ENCODE data around the gene EMILIN1.

Gene EMILIN1

GRCh38 chr2:27057184-27057583, 21.2 kb upstream of the EMILIN1 start:
- no peak overlapping the region for H3K27ac ChIP-seq (ENCODE audit: low read depth, low read length)
- H3K27me3 ChIP-seq (ENCODE audit: control insufficient read depth, insufficient read depth, low read length) = no peaks in the 10 kb centered on the region
- no peak overlapping the region for H3K4me3 ChIP-seq (ENCODE audit: low read depth, low read length)
- H3K9ac ChIP-seq (ENCODE audit: low read depth, low read length) = no peak overlapping the region
- H3K36me3 ChIP-seq (ENCODE audit: control insufficient read depth, insufficient read depth, low read length) = peaks cover 70% of the 10 kb centered on the region
- no peaks in the 10 kb centered on the region for H3K4me1 ChIP-seq (ENCODE audit: control insufficient read depth, insufficient read depth, low read length)
- no peaks in the 10 kb centered on the region for H3K9me3 ChIP-seq (ENCODE audit: control insufficient read depth, insufficient read depth, low read length)

GRCh38 chr2:27058210-27058609, 20.2 kb upstream of the EMILIN1 start:
- peaks cover 75% of the 10 kb centered on the region for H3K36me3 ChIP-seq (ENCODE audit: control insufficient read depth, insufficient read depth, low read length)
- no peak overlapping the region for H3K27ac ChIP-seq (ENCODE audit: low read depth, low read length)
- no peaks in the 10 kb centered on the region for H3K4me1 ChIP-seq (ENCODE audit: control insufficient read depth, insufficient read depth, low read length)
- H3K27me3 ChIP-seq (ENCODE audit: control insufficient read depth, insufficient read depth, low read length) = no peaks in the 10 kb centered on the region
- no peaks in the 10 kb centered on the region for H3K9me3 ChIP-seq (ENCODE audit: control insufficient read depth, insufficient read depth, low read length)
- H3K9ac ChIP-seq (ENCODE audit: low read depth, low read length) = no peak overlapping the region
- no peak overlapping the region for H3K4me3 ChIP-seq (ENCODE audit: low read depth, low read length)

GRCh38 chr2:27059141-27059820, 19.1 kb upstream of the EMILIN1 start:
- no peak overlapping the region for H3K27ac ChIP-seq (ENCODE audit: low read depth, low read length)
- H3K9me3 ChIP-seq (ENCODE audit: control insufficient read depth, insufficient read depth, low read length) = no peaks in the 10 kb centered on the region
- H3K9ac ChIP-seq (ENCODE audit: low read depth, low read length) = no peak overlapping the region
- H3K4me1 ChIP-seq (ENCODE audit: control insufficient read depth, insufficient read depth, low read length) = no peaks in the 10 kb centered on the region
- H3K27me3 ChIP-seq (ENCODE audit: control insufficient read depth, insufficient read depth, low read length) = no peaks in the 10 kb centered on the region
- peaks cover 64% of the 10 kb centered on the region for H3K36me3 ChIP-seq (ENCODE audit: control insufficient read depth, insufficient read depth, low read length)
- no peak overlapping the region for H3K4me3 ChIP-seq (ENCODE audit: low read depth, low read length)

DNA sequence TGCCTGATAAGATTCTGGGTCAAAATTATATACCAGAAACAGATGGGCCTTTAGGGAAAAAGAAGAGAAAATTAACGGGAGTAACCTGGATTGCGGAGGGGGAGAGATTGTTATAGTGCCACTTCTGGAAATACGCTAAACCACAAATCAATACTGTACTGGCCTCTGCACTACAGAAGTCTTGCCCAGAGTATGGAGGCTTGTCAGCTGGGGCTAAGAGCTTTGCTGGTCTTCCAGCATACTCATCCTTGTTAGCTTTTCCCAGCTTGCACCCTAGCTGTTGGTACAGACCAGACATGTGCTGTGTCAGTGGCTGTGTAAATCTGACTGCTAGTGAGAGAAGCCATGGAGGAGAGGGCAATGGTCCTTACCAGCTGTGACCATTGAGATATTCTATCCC, 18.1 kb upstream of the EMILIN1 start:
- Histone ChIP-seq H3K27ac (ENCODE audit: low read depth, low read length) (no peak overlapping the region), H3K4me1 (ENCODE audit: control insufficient read depth, insufficient read depth, low read length) (no peaks in the 10 kb centered on the region), H3K9ac (ENCODE audit: low read depth, low read length) (no peak overlapping the region), H3K9me3 (ENCODE audit: control insufficient read depth, insufficient read depth, low read length) (no peaks in the 10 kb centered on the region), H3K4me3 (ENCODE audit: low read depth, low read length) (no peak overlapping the region), H3K27me3 (ENCODE audit: control insufficient read depth, insufficient read depth, low read length) (no peaks in the 10 kb centered on the region), H3K36me3 (ENCODE audit: control insufficient read depth, insufficient read depth, low read length) (peaks cover 54% of the 10 kb centered on the region)

GRCh38 chr2:27065128-27065527, 13.3 kb upstream of the EMILIN1 start:
- H3K9ac ChIP-seq (ENCODE audit: low read depth, low read length) = no peak overlapping the region
- peaks cover 51% of the 10 kb centered on the region for H3K36me3 ChIP-seq (ENCODE audit: control insufficient read depth, insufficient read depth, low read length)
- no peaks in the 10 kb centered on the region for H3K9me3 ChIP-seq (ENCODE audit: control insufficient read depth, insufficient read depth, low read length)
- H3K4me1 ChIP-seq (ENCODE audit: control insufficient read depth, insufficient read depth, low read length) = no peaks in the 10 kb centered on the region
- H3K4me3 ChIP-seq (ENCODE audit: low read depth, low read length) = no peak overlapping the region
- H3K27me3 ChIP-seq (ENCODE audit: control insufficient read depth, insufficient read depth, low read length) = no peaks in the 10 kb centered on the region
- H3K27ac ChIP-seq (ENCODE audit: low read depth, low read length) = no peak overlapping the region

- Histone ChIP-seq H3K36me3 (ENCODE audit: control insufficient read depth, insufficient read depth, low read length) (peaks cover 50% of the 10 kb centered on the region), H3K4me3 (ENCODE audit: low read depth, low read length) (no peak overlapping the region), H3K9ac (ENCODE audit: low read depth, low read length) (no peak overlapping the region), H3K4me1 (ENCODE audit: control insufficient read depth, insufficient read depth, low read length) (0 out of 2 replicates have a peak, but pooled peaks cover 5% of the 10 kb centered on the region), H3K27me3 (ENCODE audit: control insufficient read depth, insufficient read depth, low read length) (no peaks in the 10 kb centered on the region), H3K27ac (ENCODE audit: low read depth, low read length) (no peak overlapping the region), H3K9me3 (ENCODE audit: control insufficient read depth, insufficient read depth, low read length) (no peaks in the 10 kb centered on the region)
Measured at GRCh38 chr2:27067385-27067784, 11.0 kb upstream of the EMILIN1 start.

DNA sequence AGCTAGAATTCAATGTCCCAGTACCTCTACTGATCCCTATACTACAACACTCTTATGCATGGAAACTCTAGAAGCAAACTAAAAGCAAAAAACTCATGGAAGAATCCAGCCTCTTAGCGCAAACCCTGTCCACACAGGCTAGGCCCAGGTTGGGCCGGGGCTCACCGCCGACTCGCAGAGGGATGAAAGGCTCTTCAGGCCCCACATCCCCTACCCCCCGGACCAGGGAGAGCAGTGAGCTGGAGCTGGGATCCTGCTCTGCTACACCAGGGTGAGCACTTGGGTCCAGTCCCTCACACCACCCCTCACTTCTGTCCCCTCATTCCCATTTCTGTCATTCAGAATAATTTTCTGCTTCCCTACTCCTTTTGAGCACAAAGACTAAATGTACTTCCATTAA, 9.0 kb upstream of the EMILIN1 start:
- Histone ChIP-seq H3K4me3 (ENCODE audit: low read depth, low read length) (no peak overlapping the region), H3K9me3 (ENCODE audit: control insufficient read depth, insufficient read depth, low read length) (no peaks in the 10 kb centered on the region), H3K27ac (ENCODE audit: low read depth, low read length) (no peak overlapping the region), H3K27me3 (ENCODE audit: control insufficient read depth, insufficient read depth, low read length) (no peaks in the 10 kb centered on the region), H3K36me3 (ENCODE audit: control insufficient read depth, insufficient read depth, low read length) (peaks cover 44% of the 10 kb centered on the region), H3K4me1 (ENCODE audit: control insufficient read depth, insufficient read depth, low read length) (peaks cover 11% of the 10 kb centered on the region), H3K9ac (ENCODE audit: low read depth, low read length) (no peak overlapping the region)

DNA sequence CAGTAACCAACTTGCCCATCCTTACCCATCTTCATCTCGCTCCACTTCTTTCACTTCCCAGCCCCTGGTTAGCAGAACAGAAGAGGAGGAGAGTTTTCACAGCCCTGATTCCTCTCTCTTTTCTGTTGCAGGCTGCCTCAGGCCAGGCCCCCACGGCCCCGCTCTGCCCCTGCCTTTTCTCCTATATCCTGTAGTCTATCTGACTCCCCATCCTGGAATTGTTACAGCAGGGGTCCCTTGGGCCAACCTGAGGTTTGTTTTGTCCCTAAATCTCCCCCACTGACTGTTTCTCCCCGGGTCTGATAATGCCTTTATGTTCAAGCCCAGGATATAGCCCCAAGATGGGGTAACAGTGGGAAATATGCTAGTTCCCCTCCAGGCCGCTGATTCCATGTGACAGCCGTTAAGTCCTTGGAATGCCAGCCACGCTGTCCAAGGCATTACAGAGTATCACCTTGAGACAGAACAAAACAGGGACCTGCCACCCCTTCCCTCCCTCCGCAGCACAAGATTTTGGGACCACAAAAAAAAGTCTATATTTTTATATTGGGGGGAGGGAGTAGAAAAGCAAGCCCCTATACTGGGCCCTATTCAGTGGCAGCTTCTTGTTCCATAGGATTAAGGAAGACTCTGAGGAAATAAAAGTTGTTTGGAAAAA, 8.3 kb upstream of the EMILIN1 start:
- H3K27me3 ChIP-seq (ENCODE audit: control insufficient read depth, insufficient read depth, low read length) = no peaks in the 10 kb centered on the region
- no peak overlapping the region for H3K9ac ChIP-seq (ENCODE audit: low read depth, low read length)
- no peak overlapping the region for H3K27ac ChIP-seq (ENCODE audit: low read depth, low read length)
- peaks cover 11% of the 10 kb centered on the region for H3K4me1 ChIP-seq (ENCODE audit: control insufficient read depth, insufficient read depth, low read length)
- H3K9me3 ChIP-seq (ENCODE audit: control insufficient read depth, insufficient read depth, low read length) = no peaks in the 10 kb centered on the region
- peak overlapping the region; percentile 96 for H3K4me3 ChIP-seq (ENCODE audit: low read depth, low read length)
- peaks cover 44% of the 10 kb centered on the region for H3K36me3 ChIP-seq (ENCODE audit: control insufficient read depth, insufficient read depth, low read length)

DNA sequence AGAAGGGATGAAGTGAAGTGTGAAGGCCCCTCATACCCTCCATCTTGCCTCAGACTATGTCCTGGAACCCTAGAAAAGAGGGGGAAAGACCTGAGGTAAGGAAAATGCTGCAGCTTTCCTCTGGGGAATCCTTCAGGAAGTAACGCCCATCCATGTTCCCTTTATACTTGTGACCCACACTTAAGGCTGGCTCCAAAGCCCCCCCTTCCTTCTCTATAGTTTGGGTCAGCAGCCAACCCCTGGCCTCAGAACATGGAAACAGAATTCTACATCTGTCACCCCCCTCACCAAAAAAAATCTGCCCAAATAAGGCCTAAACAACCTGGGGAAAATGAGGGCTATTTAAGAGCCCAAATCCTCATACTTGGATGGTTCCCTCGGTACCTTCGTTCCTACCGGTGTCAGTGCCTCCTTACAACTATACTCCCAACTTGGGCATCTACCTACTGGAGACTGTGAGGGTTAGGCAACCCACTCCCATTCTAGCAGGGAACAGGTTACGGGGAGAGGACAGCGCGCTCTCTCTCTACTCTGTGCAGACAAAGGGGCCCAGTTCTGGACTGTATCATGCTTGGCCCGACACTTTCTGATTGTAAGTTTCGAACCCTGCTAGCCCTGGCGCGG, 7.7 kb upstream of the EMILIN1 start:
- H3K36me3 ChIP-seq (ENCODE audit: control insufficient read depth, insufficient read depth, low read length) = peaks cover 41% of the 10 kb centered on the region
- H3K4me3 ChIP-seq (ENCODE audit: low read depth, low read length) = peak overlapping the region; percentile 96
- peak overlapping the region; percentile 64 for H3K9ac ChIP-seq (ENCODE audit: low read depth, low read length)
- H3K27ac ChIP-seq (ENCODE audit: low read depth, low read length) = peak overlapping the region; percentile 69
- H3K27me3 ChIP-seq (ENCODE audit: control insufficient read depth, insufficient read depth, low read length) = no peaks in the 10 kb centered on the region
- H3K9me3 ChIP-seq (ENCODE audit: control insufficient read depth, insufficient read depth, low read length) = no peaks in the 10 kb centered on the region
- peaks cover 11% of the 10 kb centered on the region for H3K4me1 ChIP-seq (ENCODE audit: control insufficient read depth, insufficient read depth, low read length)

DNA sequence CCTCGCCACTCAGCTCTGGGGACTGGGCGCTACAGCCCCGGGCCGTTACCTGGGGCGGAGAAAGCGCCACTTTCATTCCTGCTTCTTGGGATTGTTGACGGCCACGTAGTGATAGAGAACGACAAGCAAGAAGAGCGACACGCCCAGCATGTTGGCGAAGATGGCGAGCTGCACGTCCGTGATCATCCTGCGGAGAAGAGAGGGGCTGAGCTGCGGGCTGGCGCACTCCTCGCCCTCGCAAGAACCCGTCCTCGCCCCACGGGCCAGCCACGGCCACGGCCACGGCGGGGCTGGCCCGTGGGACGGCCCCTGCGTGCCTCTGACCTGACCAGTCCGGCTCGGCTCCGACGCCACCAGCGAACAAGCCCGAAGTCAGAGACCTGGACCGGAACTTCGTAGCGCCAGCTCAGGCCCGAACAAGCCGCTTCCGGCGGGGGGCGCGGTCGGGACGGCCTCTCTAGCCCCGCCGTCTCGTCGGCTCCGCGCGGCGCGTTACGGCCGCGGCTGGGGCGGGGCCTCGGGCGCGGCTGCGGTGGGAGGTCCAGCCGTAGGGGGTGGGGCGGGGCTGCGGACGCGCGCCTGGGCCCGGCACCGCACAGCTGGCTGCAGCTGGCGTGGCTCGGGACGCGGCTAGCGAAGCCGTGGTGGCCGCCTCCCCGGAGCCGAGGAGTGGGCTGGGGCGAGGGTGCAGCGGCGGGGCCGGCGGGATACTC, 7.0 kb upstream of the EMILIN1 start, which contains the start of gene OST4:
Gene OST4 (minus strand): TSS at position 378 of the 713 bp plus-strand sequence.
- Histone ChIP-seq H3K4me1 (ENCODE audit: control insufficient read depth, insufficient read depth, low read length) (peaks cover 11% of the 10 kb centered on the region), H3K4me3 (ENCODE audit: low read depth, low read length) (peak within 1 kb of the TSS; percentile 96), H3K27ac (ENCODE audit: low read depth, low read length) (peak within 1 kb of the TSS; percentile 90), H3K9me3 (ENCODE audit: control insufficient read depth, insufficient read depth, low read length) (no peaks in the 10 kb centered on the region), H3K27me3 (ENCODE audit: control insufficient read depth, insufficient read depth, low read length) (no peaks in the 10 kb centered on the region), H3K36me3 (ENCODE audit: control insufficient read depth, insufficient read depth, low read length) (peaks cover 38% of the 10 kb centered on the region), H3K9ac (ENCODE audit: low read depth, low read length) (peak within 1 kb of the TSS; percentile 64)

Measured in HUES48 (cell line).